HG03103 (cell line): ENCODE measurements around the gene WRNIP1.

Experiments
- ATAC-seq: cut with Tn5 transposase; IDR thresholded peaks from one replicate; pipeline ENCODE4 v1.9.1; 2021; ENCODE audit warnings: low read depth; ENCODE audit not compliant: unreplicated experiment

Gene WRNIP1

GRCh38 chr6:2765166-2765895, at the start of gene WRNIP1:
WRNIP1 (plus strand) TSS chr6:2765393; CDS start chr6:2765623, 230 bp downstream.
- ATAC-seq, result peak; percentile 80

- no peak for ATAC-seq
These were observed 49.5 kb upstream of the WRNIP1 start for GRCh38 chr6:2715737-2716136.

- ATAC-seq, result no peak
These were observed 48.1 kb upstream of the WRNIP1 start for GRCh38 chr6:2716936-2717700.

- ATAC-seq, result no peak
These were observed 46.7 kb upstream of the WRNIP1 start for GRCh38 chr6:2718334-2719092.

GRCh38 chr6:2719093-2719455, 46.1 kb upstream of the WRNIP1 start:
- ATAC-seq, result no peak

- ATAC-seq, result no peak
These were observed 44.0 kb upstream of the WRNIP1 start for GRCh38 chr6:2721219-2721618.

GRCh38 chr6:2725364-2725988, 39.7 kb upstream of the WRNIP1 start:
- ATAC-seq, result no peak

- ATAC-seq, result no peak
These were observed 39.1 kb upstream of the WRNIP1 start for GRCh38 chr6:2725999-2726567.

- no peak for ATAC-seq
These were observed 35.3 kb upstream of the WRNIP1 start for GRCh38 chr6:2729921-2730320.

- no peak for ATAC-seq
These were observed 34.7 kb upstream of the WRNIP1 start for GRCh38 chr6:2730353-2731107.

GRCh38 chr6:2731281-2731909, 33.8 kb upstream of the WRNIP1 start:
- no peak for ATAC-seq

GRCh38 chr6:2732503-2733089, 32.6 kb upstream of the WRNIP1 start:
- no peak for ATAC-seq

GRCh38 chr6:2733324-2733723, 31.9 kb upstream of the WRNIP1 start:
- ATAC-seq, result peak; percentile 98

- ATAC-seq, result no peak
These were observed 31.3 kb upstream of the WRNIP1 start for GRCh38 chr6:2733736-2734480.

GRCh38 chr6:2734488-2735166, 30.6 kb upstream of the WRNIP1 start:
- ATAC-seq, result no peak

- ATAC-seq, result no peak
These were observed 27.3 kb upstream of the WRNIP1 start for GRCh38 chr6:2737885-2738284.

- no peak for ATAC-seq
These were observed 26.7 kb upstream of the WRNIP1 start for GRCh38 chr6:2738373-2738979.
